GDM1 (cell line): ENCODE results near the gene MICAL3.

Experiments
- DNase-seq: peaks from one replicate; lab custom pipeline; 2025; lab: John Stamatoyannopoulos, UW

MICAL3 gene

DNA sequence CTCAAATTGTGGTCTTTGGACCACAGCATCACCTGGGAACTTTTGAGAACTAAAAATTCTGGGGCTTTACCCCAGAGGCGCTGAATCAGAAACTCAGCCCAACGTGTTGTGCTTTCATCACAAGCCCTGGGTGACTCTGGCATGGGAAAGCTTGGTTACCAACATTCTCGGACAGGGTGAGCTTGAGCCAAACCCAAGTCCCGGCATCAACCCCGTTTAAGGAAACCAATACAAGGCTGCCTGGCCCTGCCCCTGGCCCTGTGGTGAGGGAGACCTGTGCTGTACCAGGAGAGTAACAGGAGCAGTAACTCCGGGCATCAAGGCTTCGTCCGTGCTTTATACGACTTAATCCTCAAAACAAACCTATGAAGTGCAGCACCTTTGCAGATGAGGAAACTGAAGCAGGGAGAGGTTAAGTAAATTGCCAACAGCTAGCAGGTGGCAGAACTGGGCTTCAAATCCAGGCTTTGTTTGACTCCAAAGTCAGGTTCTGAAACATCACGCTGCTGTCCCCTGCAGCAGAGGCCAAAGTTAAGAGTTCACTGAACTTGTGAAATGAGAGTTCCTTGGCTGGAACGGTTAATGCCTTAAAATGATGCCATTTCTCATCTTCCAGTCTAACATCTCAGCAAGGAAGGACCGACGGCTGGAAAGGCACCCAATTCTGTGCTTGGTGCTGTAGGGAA is 186.0 kb downstream of the MICAL3 start:
- no peak for DNase-seq

DNA sequence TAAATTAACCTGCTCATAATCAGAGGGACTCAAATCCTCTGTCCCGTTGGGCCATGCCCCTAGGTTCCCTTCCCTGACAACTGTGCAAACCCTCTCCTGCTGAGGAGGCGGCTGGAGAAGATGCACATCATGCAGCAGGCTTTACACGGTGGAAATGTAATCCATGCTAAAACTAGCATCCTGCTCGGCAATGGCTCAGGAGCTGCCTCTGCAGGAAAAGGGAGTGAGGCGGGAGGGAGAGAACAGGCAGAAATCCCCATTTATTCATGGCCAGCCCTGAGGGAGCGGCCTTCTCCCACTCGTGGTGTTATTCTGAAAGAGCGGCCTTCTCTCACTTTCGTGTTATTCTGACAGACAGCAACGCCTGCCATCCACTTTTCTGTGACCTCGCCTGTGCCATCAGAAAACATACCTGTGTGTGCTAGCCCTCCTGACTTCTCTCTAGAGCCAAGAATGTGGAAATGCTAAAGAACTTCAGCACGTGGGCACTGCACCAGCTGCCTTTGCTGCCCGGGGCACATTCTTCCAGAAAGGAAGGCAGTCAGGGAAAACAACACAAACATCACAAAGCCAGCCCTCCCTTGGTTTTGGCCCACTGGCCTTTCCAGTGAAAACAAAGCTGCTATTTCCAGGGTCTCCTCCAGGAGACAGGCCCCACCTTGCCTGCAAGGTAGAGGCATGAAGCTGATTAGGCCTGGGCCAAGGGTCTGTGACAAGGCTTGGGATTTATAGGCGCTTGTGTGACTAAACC is 187.2 kb downstream of the MICAL3 start:
- DNase-seq = no peak

DNA sequence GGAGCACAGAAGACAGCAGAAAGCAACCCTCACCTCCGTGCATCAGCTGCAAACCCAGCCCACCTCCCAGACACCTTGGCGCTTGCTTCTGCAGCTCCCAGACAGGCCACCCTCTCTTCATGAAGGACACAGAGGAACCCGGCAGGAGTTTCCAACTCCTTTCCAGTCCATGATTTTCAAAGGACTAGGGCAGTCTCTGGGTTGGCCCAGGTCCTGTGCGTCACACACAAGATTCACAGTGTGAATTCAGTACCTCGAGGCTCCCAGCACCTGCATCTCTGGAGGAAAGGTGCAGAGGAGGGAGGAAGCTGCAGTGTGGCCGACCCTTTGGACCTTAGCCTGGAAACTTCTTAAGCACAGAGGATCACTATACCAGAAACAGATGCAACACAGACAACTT is 189.1 kb downstream of the MICAL3 start:
- DNase-seq = no peak

DNA sequence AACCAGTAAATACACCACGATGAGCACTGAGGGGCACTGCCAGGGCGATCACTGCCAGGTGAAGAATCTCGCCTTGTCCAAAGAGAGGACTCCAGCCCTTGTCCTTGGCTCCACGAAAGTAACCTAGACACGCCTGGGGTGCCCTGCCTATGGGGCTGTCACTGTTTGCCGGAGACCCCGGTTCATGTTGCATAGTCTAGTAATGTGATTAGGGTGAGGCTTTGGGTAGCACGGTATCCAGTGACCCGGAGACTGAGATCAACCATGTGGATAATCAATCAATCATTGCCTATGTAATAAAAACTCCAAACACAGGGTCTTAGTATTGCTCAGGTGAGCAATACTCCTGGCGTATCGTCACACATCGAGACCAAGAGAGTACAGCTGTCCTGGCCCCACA is 190.9 kb downstream of the MICAL3 start:
- DNase-seq = no peak

DNA sequence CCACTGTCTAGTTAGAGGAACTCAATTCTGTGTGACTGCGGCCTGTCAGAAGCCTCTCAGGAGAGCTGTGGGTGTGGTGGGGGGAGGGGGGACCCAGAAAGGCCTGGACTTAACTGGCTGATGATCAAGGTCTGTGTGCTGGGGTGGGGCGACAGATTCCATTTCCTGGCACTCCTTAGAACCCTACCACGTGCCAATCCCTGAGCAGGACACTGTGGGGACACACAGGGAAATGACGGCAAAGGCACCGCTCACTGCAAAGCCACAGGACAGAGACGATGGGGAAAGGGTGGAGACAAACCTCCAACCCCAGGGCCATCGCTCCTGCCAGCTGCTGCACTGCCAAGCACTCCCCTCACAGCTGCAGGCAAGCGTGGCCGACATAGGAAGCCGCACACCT is 191.7 kb downstream of the MICAL3 start:
- DNase-seq = no peak

DNA sequence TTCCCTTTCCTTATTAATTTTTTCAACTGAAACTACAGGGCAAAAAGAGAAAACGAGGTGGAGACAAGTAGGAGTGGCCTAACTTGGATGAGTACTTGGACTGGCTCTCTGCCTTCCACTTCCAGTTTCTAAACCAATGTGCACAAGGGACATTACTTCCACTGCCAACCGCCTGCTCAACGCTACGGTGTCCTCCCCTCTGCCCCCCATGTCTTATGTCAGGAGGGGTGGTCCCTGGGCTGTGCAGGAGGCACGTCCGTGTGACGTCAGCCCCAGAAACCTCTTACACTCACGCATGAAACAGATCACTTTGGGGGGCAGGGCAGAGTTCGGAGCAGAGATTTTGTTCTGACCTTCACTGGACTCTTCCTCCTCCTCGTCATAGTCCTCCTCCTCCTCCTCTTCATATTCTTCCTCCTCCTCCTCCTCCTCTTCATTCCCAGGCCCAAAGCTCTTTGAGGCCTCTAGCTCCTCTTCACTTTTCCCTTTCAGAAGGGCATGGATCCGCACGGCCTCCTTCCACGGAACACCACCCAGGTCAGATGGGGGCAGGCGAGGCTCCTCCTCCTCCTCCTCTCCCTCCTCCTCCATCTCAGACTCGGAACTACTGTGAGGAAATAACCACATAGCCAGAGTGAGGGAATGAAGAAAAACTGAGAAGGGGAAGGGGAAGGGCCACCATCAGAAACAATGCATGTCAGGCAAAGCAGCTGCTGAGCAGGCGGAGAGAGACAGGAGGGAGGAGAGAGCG is 192.7 kb downstream of the MICAL3 start:
- no peak for DNase-seq

DNA sequence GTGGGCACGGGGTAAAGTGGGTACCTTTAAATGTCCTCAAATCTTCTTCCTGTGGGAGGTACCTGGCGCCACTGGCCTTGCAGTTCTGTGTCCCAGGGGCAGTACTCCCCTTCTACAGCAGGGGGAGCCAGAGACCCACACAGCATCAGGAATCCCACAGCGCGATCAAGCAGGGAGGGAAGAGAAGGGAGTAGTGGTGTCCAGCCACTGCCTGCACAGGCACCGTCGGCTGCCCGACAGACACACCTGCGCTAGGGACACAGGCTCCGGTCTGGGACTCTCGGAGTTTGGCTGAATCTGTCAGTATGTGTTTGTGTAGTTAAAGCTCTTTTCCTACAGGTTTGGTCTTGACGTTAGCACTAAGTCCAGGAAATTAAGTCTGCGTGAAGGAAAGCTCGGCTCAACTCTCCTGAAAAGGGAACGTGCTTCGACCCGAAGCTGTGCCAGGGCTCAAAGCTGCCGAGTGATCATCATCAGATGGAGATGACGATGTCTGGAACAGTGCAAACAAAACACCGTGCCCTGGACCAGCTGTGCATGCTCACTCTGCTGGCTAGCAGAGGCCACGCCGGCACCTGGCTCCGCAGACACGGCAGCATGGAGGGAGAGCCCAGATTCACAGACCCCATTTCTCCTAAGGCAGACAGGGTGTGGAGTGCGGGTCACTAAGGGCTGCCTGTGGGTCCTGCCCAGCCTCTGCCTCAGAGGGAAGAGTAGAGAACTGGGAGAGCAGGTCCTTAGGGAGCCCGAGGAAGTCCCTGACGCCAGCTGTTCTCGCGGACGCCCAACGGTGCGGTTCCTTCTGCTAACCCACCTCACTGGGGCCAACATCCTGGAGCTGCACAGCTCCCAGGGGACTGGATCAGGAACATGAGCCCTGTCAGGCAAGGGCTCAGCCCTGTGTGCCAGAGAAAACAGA is 194.1 kb downstream of the MICAL3 start:
- DNase-seq = peak; percentile 62

DNA sequence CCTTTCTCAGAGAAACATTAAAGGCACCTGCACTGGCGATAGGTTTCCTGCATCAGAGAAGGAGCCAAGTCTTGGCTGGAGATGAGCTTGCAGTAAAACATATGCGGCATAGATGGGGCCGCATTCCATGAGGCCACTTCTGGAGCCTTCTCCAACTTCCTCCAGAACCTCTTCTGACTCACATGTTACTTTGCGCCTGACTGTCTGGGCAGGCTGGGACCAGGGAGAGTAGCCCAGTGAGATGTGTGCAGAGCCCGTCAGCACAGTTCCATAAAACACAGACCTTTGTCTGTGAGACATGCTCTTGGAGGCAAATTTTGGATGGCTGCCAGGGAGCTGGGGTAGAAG is 194.7 kb downstream of the MICAL3 start:
- no peak for DNase-seq

DNA sequence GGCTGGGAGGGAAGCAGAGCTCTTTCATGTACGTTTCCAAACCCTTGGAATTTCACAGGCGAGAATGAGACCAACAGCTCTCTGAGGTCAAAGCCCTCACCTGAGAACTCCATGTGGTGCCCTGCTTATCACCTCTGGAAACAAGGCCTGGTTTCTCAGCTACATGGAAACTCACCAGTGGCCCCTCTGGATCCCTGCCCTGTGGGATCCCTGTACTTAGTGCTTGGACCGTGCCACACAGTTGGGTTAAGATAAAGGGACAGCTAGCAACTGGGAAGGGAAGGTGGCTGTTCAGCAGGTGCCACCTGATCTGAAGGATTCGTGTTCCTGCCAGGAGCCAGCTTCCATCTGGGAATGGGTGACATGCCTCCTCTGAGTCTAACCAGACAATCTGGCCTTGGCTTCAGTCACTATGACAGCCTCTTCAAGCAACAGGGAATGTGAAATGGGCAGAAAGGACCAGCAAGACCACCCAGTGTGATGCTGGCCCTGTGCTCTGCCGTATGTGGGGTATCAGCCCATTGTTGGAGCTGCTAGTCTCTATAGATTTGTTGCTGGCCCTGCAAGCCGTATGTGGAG is 195.8 kb downstream of the MICAL3 start:
- DNase-seq = no peak

DNA sequence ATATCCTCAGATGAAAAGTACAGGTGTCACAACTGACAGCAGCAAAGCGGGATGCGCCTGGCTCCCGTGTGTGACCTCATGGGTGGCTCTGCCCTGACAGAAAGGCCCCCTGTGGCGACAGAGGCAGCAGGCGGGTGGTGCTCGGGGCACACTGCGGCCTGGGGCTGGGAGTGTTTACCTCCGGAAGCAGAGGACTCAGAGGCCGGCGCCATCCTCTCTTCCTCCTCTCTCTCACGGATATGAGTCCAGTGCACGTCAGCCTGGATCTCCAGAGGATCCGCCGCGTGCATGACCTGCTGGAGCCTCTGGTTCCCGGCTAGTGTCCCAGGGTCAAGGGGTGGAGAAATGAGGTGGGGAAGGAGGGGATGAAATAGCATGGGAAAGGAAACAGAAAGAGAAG is 196.9 kb downstream of the MICAL3 start:
- no peak for DNase-seq

DNA sequence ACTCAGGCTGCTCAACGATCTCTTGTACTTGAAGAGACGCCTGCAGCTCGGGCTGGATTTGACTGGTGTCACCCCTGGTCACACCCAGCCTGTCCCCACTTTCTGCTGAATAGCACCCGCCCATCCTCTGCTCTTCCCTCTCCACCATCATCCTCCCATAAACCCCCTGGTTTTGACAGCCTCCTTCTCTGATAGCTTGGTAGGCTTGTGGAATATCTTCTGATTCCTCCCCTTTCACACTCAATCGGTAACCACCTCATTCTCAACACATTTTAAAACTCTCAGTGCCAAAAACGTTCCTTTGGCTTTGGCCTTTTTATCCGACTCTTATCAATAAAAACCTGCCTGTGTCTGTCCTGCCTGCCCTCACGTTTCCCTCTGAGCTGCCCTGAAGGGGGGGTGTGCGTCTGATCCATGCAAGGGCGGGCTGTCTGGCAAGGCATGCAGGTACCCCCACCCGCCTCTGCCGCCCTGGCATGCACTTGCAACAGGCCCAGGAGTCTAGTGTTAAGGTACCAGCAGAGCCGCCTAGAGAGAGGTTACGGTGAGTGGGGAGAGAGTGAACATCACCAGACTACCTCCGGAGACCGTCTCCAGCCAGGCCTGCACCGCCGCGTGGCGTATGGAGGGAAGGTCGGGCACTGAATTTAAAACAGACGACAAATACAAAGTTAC is 198.3 kb downstream of the MICAL3 start:
- DNase-seq = no peak

DNA sequence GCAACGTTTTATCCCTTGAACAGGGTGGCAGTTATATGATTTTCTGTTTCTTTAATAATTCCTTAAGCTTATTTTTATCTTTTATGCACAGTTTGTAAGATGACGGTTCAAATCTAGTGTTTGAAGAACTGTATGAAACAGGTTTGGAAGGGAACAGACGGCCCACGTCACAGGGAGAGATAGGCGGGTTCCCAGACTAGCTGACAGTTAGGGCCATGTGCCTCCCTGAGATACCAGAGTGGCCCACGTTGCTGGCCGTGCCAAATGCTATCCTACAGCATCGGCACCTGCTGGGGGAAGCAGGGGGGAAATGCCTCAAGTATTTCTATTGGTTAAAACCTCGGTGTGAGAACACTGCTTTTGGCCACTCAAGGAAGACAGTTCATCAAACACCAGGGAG is 199.9 kb downstream of the MICAL3 start:
- DNase-seq = no peak

DNA sequence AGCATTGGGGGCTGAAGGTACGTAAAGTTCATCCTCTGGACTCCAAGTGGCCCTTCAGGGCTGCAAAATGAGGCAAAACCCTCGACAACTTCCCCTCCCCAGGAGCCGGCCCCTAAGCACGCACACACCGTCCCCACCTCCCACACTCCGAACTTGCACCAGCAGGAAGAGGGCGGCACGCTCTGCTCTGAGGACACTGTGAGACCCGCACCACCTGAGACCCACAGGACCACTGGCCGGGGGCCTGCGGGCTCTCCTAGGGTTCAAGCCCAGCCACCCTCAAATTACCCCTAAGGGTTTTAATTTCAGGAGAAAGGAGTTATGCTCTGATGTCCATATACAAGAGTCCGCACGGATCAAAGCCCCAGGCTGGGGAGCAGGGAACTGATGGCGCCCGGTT is 200.4 kb downstream of the MICAL3 start:
- no peak for DNase-seq

DNA sequence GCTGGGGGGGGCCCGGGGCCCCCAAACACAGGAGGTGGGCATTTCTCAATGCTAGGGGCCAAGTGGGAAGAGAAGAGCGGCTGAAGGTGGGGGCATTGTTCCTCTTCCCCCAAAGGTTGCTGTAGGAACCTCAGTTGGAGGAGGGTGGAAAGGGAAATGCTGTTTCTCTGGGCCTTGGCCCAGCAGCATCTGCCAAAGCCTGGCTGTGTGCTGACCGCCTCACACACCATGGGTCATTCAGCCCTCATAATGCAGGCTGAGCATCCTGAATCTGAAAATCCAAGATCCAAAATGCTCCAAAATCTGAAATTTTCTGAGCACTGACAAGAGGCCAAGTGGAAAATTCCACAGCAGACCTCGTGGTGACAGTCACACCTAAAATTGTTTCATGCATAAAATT is 201.1 kb downstream of the MICAL3 start:
- no peak for DNase-seq

DNA sequence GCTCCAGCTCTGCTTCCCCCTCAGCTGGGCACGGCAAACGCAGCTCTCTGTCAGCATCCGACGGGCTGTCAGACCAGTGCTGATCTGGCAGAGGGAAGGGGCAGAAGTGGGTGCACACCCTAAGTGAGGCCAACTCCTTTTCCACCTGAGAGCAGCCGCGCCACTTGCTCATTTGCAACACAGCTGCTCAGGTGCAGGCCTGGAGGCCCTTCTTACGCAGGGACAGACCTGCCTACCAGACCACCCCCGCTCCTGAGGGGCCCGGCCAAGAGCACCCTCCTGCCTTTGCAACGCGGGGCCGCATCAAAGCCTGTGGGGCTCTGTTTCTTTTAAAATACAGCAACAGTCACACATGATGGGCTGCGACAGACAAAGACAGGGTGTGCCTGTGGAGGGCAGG is 202.3 kb downstream of the MICAL3 start:
- DNase-seq = no peak

DNA sequence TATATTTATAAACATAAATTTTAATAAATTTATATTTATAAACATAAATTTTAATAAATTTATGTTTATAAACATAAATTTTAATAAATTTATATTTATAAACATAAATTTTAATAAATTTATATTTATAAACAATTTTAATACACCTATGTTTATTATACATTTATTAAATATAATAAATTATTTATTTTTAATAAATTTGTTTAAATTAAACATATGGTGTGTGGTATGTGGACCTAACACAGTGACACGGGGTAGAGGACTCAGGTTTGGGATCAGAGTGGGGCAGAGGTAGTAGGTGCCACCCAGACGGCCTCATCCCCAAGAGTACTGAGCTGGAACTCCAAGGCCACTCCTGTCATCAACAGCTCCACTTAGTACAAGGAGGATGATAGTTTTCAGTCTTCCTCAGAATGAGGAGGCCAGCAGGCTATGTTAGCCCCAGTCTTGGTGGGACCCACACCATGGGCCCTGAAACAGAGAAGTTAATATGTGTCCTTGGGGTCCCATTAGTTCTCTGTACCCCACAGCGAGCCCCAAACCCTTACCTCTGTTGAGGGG is 203.4 kb downstream of the MICAL3 start:
- no peak for DNase-seq

DNA sequence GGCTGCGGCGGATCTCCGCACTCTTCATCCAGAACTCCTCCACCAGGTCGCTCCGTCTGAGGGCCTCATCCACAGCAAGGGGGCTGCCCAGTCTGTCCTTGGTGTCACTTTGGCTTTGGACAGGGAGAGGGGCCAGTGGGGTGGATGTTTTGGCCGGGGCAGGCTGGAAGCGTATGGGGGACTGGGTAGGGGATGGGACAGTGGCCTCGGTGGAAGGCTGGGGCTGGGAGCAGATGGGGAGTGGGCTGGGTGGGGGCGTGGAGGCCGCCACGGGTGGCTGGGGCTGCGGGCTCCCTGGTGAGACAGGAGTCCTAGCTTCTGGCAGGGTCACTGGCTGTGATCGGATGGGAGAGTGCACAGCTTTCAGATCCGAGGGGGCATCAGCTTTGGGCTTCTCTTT is 205.7 kb downstream of the MICAL3 start:
- DNase-seq = no peak

DNA sequence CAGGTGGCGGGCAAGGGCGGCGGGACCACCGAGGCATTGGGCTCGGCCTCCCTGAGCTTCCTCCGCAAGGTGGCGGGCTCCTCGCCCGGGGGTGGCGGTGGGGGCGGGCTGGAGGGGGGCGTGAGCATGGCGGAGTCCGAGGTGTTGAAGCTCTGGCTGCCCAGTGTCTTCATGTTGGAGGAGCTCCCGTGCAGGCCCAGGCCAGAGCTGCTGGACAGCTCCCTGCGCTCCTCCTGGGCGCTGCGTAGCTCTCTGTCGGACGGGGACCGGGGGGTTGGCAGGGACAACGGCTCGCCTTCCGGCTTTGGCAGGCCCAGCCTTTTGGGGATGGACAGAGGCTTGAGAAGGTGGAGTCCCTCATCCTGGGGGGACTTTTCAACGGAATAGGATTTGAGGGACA is 206.2 kb downstream of the MICAL3 start:
- no peak for DNase-seq

DNA sequence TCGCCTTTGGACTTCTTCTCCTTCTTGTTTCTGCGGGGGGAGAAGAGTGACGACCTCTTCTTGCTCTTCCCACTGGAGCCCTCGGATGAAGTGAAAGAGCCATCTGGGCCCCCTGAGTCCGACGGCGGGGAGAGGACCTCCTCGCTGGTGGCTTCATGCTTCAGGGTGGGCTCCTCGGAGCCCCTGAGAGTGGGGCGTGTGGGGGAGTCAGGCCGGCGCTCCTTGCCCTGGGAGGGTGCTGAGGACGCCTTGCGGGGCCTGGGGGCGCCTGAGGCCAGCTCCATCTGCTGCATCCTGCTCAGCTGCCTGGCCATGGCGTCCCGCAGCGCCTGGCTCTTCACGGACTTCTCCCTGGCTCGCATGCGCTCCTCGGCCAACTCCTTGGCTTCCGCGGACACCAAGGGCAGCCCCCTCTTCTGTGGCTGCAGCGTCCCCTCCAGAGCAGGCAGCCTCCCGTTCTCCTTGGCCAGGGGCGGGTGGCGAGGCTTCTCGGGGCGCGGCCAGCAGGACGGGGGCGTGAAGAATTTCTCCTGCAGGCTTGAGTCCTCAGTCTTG is 206.8 kb downstream of the MICAL3 start:
- no peak for DNase-seq

DNA sequence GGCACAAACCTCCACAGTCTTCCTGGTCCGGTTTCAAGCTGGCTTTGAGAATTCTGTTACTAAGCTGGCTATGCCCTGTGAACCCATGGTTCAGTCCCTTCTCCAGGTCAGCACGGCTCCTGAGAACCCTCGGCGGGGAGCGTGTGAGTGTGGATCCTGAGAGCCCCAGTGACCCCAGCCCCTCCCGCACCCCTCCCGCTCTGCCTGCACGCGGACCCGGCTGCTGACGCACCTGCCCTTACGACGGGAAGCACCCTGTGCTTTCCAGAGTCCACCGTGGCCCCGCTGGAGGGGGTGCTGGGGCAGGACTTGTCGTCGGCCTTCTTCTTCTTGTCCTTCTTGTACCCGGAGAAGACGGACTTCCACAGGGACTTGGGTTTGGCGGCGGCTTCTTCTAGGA is 207.3 kb downstream of the MICAL3 start:
- no peak for DNase-seq

DNA sequence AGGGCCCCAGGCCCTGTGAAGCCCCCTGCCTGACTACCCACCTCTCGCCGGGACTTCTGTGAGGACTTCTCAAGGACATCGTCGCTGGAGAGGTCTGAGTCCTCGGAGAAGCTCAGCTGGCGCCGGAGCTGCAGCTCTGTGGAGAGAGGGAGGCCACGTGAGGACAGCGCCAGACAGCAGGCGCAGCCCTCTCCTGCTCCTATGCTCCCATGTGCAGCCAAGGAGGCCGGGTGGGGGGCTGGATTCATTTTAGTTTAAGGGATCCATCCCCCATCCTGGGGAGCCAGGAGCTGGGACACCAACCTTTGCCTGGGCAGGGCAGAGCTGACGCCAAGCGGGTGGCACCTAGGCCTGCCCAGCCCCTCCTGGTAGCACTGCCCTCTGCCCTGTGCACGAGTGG is 207.7 kb downstream of the MICAL3 start:
- DNase-seq = no peak
